Mononuclear cell (primary cell): ENCODE data around the gene ADCY3. TPM values are rescaled to one million over a fixed set of nuclear protein-coding genes. Genes with fewer than 3 reads are reported as not detected.

Experiments
- H3K27me3 ChIP-seq: 2 replicates; pipeline ENCODE4 v1.6.0; 2011; ENCODE audit warnings: low read length, control low read depth; ENCODE audit not compliant: insufficient read depth
- H3K4me1 ChIP-seq: 2 replicates; pipeline ENCODE4 v1.5.1; 2011; ENCODE audit warnings: mild to moderate bottlenecking, low read length, control low read depth; ENCODE audit not compliant: insufficient read depth
- H3K4me3 ChIP-seq: 2 replicates; pipeline ENCODE4 v1.5.1; 2011; ENCODE audit warnings: mild to moderate bottlenecking, low read length, moderate library complexity
- H3K9me3 ChIP-seq: 2 replicates; pipeline ENCODE4 v1.5.1; 2011; ENCODE audit warnings: low read depth, mild to moderate bottlenecking, control low read depth, low read length
- total RNA-seq: library from RNA; depleted of rRNA; stranded (reverse); fragments of >200 nt; gene quantifications from one replicate; pipeline ENCODE4 v1.2.3, GENCODE V29; 2012

Gene ADCY3
- total RNA-seq, 1 donor = 10.7 TPM

DNA sequence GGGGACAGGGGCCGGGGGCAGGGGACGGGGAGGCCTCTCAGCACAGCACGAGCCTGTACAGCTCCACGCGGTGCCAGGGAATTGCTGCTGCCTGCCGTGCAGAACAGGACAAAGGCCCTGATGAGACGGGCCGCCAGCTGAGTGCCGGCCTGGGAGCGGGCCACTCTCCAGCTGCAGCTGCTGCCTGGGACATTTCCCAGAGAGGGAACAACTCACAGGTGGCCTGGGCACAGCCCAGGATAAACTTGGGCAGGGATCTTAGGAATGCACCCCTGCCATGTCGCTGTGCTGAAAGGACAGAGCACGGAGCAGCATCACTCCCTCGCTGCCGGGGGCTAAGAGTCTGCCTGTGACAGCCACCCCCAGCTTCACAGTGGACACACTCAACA, 88.0 kb downstream of the ADCY3 start:
- no peak overlapping the region for H3K4me3 ChIP-seq
- H3K9me3 ChIP-seq = no peaks in the 10 kb centered on the region
- H3K27me3 ChIP-seq = no peaks in the 10 kb centered on the region

GRCh38 chr2:24831221-24832072, 88.6 kb downstream of the ADCY3 start:
- no peaks in the 10 kb centered on the region for H3K9me3 ChIP-seq
- no peak overlapping the region for H3K4me3 ChIP-seq
- H3K4me1 ChIP-seq = no peaks in the 10 kb centered on the region
- H3K27me3 ChIP-seq = no peaks in the 10 kb centered on the region

More for the DNA sequence above, 88.0 kb downstream of the ADCY3 start:
- H3K4me1 ChIP-seq = no peaks in the 10 kb centered on the region

DNA sequence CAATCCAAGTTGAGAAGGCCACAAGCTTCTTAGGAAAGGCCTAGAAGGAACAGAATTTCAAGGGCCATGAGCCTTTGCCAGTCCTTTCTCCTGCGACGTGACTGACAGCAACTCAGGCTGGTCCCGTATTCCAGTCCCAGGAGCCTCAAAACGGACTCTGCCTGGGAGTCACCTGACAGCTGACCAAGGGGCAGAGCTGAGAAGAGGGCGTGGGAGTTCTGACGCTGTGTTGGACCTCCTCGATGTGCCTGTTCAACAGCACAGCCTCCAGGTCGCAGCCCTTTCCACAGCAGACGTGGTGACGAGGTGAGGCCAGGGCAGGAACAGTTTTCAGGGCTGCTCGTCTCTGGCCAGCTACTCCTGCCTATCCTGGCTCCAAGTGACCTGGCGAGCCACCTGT, 89.3 kb downstream of the ADCY3 start:
- no peaks in the 10 kb centered on the region for H3K4me1 ChIP-seq

GRCh38 chr2:24830351-24830750, 89.7 kb downstream of the ADCY3 start:
- Histone ChIP-seq H3K27me3 (no peaks in the 10 kb centered on the region), H3K4me1 (no peaks in the 10 kb centered on the region)

More for the DNA sequence above, 89.3 kb downstream of the ADCY3 start:
- Histone ChIP-seq H3K27me3 (no peaks in the 10 kb centered on the region), H3K4me3 (no peak overlapping the region), H3K9me3 (no peaks in the 10 kb centered on the region)

DNA sequence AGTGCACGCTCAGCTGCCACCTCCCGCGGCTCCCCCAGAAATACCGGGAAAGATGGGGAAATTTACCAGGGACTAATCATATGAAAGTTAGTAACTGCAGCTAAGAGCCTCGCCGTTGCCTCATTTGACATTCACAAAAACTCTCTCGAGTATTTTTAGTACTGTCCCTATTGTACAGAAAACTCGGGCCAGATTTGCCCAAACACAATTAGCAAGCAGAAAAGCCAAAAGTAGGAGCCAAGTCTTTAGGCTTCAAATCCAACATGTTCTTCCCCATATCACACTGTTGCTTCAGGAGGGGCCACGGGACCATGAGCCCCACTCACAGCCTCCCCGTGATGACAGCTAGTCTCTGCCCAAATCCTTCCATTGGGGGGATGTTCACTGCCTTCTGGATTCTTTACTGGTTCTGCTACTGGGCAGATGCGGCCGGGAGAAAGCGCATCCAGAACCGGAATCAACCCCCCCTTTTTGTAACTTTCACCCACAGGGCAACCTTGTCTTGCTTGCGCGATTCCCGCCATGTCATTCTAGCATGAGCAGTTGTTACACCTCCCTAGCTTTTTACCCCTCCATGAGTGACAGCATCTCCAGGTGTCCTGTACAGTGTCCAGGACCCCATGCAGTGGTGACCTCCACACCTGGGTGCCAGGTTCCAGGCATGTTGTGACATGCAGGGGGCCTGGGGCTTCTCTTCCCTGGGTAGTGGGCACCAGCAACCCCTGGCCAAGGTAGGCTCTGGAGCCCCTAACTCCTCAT, 91.6 kb downstream of the ADCY3 start:
- Histone ChIP-seq H3K9me3 (no peaks in the 10 kb centered on the region), H3K27me3 (no peaks in the 10 kb centered on the region), H3K4me3 (no peak overlapping the region), H3K4me1 (no peaks in the 10 kb centered on the region)

More at GRCh38 chr2:24830351-24830750, 89.7 kb downstream of the ADCY3 start:
- Histone ChIP-seq H3K9me3 (no peaks in the 10 kb centered on the region), H3K4me3 (no peak overlapping the region)

DNA sequence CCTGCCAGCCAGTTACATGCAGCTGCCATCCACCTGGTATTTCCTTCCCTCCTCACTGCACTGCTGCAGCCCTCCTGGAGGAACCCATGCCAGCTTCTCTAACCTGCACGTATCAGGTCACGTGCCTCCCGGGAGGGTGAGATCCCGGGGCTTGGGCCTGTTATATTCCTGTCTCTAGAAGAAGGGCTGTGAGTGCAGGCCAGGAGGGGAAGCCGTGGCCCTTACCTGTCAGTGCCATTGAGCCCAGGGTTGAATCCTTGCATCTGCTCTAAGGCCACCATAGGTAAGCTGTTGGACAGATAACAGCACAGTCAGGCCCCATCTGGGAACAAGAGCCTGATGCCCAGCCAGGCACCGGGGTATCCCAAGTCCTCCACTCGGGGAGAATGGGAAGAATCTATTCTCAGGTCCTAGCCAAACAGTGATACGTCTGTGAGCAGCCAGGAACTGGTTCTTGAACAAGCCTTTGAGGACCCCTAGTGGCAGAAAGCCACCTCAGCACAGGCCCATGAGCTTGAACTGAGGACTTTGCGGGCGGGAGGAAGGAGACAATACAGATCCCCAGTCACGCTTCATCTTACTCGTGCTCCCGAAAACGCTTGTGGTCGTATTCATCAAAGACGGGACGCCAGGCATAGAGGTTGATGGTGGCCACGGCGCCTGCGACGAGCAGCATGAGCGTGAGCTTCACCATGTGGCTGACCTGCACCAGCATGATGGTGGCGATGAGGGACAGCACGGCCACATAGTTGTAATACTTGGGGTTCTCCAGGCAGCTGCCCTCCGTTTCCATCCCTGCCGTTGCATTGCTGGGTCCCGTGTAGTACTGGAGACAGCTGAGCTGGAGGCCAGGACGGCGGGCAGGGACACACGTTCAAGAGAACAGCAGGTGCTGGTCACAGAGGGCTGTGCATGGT, 92.5 kb downstream of the ADCY3 start:
- Histone ChIP-seq H3K9me3 (no peaks in the 10 kb centered on the region), H3K4me3 (no peak overlapping the region), H3K27me3 (no peaks in the 10 kb centered on the region), H3K4me1 (no peaks in the 10 kb centered on the region)

DNA sequence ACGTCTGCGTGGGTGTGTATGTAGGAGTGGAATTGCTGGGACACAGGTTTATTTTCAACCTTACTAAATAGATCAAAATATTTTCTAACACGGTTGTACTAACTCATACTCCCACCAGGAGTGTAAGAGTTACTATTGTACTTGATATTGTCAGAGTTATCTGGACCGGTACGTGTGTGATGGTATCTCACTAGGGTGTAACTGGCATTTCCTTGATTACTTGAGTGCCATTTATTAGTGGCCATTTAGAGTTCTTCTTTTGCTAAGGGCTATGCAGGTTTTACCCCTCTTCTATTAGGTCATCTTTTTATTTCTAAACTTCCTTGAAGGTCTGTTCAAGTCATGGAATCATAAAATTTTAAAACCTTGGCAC, 93.3 kb downstream of the ADCY3 start:
- no peaks in the 10 kb centered on the region for H3K4me1 ChIP-seq
- H3K4me3 ChIP-seq = no peak overlapping the region
- no peaks in the 10 kb centered on the region for H3K27me3 ChIP-seq
- no peaks in the 10 kb centered on the region for H3K9me3 ChIP-seq

DNA sequence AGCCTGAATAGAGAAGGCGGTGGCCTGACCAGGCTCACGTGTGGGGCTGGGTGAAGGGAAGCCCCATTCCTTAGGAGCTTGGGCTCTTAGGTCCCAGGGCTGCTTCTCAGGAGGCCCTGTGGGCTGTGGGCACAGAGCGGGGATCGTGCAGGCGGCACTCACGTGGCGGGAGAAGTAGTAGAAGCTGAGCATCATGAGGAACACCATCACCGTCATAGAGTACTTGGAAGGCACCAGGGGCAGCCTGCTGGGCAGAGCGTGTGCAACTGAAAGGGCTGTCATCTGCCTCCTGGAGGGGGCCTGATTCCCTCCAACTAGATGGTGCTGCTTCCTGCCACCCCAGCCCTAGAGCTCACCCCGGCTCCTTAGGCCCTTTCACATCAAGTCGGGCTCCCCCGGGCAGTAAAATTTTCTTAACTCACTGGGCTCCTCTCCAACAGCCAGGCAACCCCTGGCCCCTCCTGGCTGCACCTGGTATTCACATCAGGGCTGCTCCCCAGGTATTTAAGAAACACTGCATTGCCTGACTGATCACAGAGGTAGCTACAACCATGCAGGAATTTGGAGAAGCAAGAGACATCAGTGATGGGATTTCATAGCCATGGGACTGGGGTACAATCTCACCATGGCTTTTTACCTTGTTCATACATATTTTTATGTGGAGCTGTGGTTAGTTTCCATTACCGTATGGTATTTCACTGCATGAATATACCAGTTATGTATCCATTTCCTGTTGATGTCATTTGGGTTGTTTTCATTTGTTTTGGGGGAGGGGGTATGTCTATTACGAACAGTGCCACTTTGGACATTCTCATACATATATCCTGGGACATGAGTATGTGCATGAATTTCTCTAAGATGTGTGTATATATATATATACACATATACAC, 93.9 kb downstream of the ADCY3 start:
- Histone ChIP-seq H3K27me3 (no peaks in the 10 kb centered on the region), H3K4me3 (no peak overlapping the region), H3K4me1 (no peaks in the 10 kb centered on the region), H3K9me3 (no peaks in the 10 kb centered on the region)

GRCh38 chr2:24824966-24825882, 94.8 kb downstream of the ADCY3 start:
- no peaks in the 10 kb centered on the region for H3K27me3 ChIP-seq
- H3K4me1 ChIP-seq = no peaks in the 10 kb centered on the region
- H3K9me3 ChIP-seq = no peaks in the 10 kb centered on the region
- H3K4me3 ChIP-seq = no peak overlapping the region

DNA sequence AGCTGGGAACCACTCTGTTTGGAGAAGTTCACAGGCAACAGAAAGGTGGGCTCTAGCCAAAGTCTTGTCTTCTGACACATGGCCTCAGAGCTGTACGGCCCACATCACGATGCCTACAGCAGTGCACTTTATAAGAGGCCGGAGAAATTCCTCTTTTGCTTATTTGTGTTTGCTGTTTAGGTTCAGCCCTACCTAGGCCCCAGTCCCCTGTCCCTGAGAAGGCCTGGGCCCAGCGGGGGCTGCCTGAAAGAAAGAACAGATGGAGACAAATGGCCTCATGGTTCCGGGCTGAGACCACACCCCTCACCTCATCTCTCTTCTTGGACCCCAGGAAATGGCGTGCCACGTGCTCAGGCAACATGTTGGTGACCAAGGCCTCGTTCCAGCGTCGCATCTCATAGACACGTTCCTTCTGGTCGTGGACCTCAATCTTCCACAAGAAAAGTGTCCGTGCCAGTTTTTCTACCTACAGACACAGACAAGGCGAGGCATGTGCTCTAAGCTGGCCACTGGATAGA, 95.9 kb downstream of the ADCY3 start:
- Histone ChIP-seq H3K27me3 (no peaks in the 10 kb centered on the region), H3K9me3 (no peaks in the 10 kb centered on the region), H3K4me3 (no peak overlapping the region), H3K4me1 (no peaks in the 10 kb centered on the region)

- no peaks in the 10 kb centered on the region for H3K9me3 ChIP-seq
- no peaks in the 10 kb centered on the region for H3K27me3 ChIP-seq
- no peak overlapping the region for H3K4me3 ChIP-seq
- peaks cover 6% of the 10 kb centered on the region for H3K4me1 ChIP-seq
Observed at GRCh38 chr2:24822049-24822706, 97.9 kb downstream of the ADCY3 start.

DNA sequence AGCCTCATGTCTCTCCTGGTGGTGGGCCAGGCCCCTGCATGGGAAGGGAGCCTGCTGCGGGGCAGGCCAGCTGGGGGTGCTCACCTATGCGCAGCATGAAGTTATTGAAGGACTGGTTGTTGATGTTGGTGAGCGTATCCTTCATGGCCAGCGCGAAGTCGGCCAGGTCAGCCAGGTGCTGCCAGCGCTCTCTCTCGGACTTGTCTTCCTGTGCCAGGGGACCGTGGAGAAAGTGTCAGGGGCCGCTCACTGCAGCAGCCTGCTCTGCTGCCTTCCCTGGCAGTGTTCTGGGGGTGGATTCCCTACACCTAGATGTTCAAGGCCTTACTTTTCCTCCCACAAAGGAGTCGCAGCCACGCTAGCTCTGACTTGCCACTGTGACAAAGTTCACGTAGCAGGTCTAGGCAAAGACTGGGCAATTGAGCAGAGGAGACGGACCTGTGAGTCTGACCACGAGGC, 98.6 kb downstream of the ADCY3 start:
- Histone ChIP-seq H3K9me3 (no peaks in the 10 kb centered on the region), H3K4me3 (no peak overlapping the region), H3K4me1 (peaks cover 6% of the 10 kb centered on the region), H3K27me3 (no peaks in the 10 kb centered on the region)
